Suprapubic skin (tissue), 4 donors: ENCODE results near the gene CCDC69. TPM values are rescaled to one million over a fixed set of nuclear protein-coding genes. Genes with fewer than 3 reads are reported as not detected.

Experiments
- DNase-seq, 2 donors: peaks; one replicate each; pipeline ENCODE4 v3.0.0-alpha.2; 2019; ENCODE audit warnings: low spot score in 2 of 2
- H3K27ac ChIP-seq: fragments of 200-600 bp; sonication (generic); one replicate; pipeline ENCODE4 v1.5.1; 2019
- H3K27me3 ChIP-seq: fragments of 200-600 bp; sonication (generic); one replicate; pipeline ENCODE4 v1.5.1; 2019
- H3K36me3 ChIP-seq: fragments of 200-600 bp; sonication (generic); one replicate; pipeline ENCODE4 v1.5.1; 2019
- H3K4me1 ChIP-seq: fragments of 200-600 bp; sonication (generic); one replicate; pipeline ENCODE4 v1.5.1; 2019
- H3K4me3 ChIP-seq: fragments of 200-600 bp; sonication (generic); one replicate; pipeline ENCODE4 v1.5.1; 2019; ENCODE audit warnings: mild to moderate bottlenecking
- H3K9me3 ChIP-seq: fragments of 200-600 bp; sonication (generic); one replicate; pipeline ENCODE4 v1.5.1; 2019
- EP300 ChIP-seq: sonication (generic); formaldehyde crosslinking; IDR thresholded peaks from one replicate; pipeline ENCODE4 v1.6.1; 2017; ENCODE audit warnings: antibody characterized with exemption
- POLR2A ChIP-seq, 2 donors: fragments of 450-650 bp; IDR thresholded peaks; one replicate each; pipeline ENCODE4 v1.6.1; 2017; ENCODE audit warnings: antibody characterized with exemption in 2 of 2, mild to moderate bottlenecking in 2 of 2, moderate library complexity in 2 of 2
- POLR2AphosphoS5 ChIP-seq, 3 donors: sonication (generic); formaldehyde crosslinking; IDR thresholded peaks; one replicate each; pipeline ENCODE4 v1.6.1; 2017; ENCODE audit warnings: antibody characterized with exemption in 3 of 3
- WGBS: methylation state at CpG from one replicate; pipeline ENCODE4 v1.1.5; 2018; 5-methylcytosine and 5-hydroxymethylcytosine counted together
- total RNA-seq, 4 donors: library from RNA; depleted of rRNA; stranded (reverse); fragments of >200 nt; gene quantifications; one replicate each; pipeline ENCODE4 v1.1.0, GENCODE V29; 2016
- TF ChIP-seq, protein P1 (sequence below), 2 donors: fragments of 200-600 bp in 1 of 2; fragments of 450-650 bp in 1 of 2; sonication (generic) in 1 of 2; IDR thresholded peaks; one replicate each; pipeline ENCODE4 v1.5.1; 2016 to 2019; ENCODE audit warnings: antibody characterized with exemption in 2 of 2, mild to moderate bottlenecking in 1 of 2, moderate library complexity in 1 of 2

CCDC69 gene
- total RNA-seq, 4 donors from 2014 or later: 11.5 to 32.3 (median 26.8) TPM

DNA sequence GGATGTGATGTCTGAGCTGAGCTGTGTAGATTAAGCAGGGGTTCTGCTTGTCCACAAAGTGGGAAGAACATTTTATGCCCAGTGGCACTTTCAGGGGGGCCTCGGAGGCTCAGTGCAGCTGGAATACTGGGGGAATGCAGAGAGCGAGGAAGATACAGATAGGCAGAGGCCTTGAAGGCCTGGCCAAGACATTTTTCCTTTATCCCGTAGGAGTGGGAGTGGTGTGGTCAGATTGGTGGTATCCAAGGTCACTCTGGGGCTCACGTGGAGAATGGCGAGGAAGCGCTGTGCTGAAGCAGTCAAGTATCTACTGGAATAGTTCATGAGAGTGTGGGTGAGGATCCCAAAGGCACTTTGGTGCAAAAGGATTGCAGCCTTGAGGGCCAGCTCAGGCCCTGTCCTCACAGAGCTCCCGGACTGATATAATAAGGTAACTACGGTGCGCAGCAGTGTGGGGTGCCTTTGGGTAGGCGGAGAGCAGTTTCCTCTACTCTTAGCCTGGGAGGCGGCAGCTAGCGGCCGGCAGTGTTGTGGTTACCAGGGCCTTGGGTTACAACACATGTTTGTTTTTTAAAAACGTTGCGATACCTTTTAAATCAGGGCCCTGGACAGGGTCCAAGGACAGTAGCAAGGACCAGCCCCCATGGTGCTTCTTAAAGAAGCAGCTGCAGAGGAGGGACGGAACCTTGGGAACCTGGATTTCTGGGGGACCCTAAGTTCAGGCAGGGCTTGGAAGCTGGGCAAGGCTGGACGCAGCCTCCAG lies 10.8 kb upstream of the CCDC69 start:
- H3K9me3 ChIP-seq: no peaks in the 10 kb centered on the region
- TF ChIP-seq, protein P1, sequence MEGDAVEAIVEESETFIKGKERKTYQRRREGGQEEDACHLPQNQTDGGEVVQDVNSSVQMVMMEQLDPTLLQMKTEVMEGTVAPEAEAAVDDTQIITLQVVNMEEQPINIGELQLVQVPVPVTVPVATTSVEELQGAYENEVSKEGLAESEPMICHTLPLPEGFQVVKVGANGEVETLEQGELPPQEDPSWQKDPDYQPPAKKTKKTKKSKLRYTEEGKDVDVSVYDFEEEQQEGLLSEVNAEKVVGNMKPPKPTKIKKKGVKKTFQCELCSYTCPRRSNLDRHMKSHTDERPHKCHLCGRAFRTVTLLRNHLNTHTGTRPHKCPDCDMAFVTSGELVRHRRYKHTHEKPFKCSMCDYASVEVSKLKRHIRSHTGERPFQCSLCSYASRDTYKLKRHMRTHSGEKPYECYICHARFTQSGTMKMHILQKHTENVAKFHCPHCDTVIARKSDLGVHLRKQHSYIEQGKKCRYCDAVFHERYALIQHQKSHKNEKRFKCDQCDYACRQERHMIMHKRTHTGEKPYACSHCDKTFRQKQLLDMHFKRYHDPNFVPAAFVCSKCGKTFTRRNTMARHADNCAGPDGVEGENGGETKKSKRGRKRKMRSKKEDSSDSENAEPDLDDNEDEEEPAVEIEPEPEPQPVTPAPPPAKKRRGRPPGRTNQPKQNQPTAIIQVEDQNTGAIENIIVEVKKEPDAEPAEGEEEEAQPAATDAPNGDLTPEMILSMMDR (IDR thresholded peaks at IDR 0.05): no peak
- TF ChIP-seq POLR2A (IDR thresholded peaks at IDR 0.05): no peak
- TF ChIP-seq POLR2AphosphoS5 (IDR thresholded peaks at IDR 0.05): peak in 1 of 3 donors; percentile 13
- H3K27me3 ChIP-seq: peaks cover 6% of the 10 kb centered on the region
- peaks cover 6% of the 10 kb centered on the region for H3K4me1 ChIP-seq
- WGBS: 48% methylated on average over 15 of the region's 17 CpGs
- no peaks in the 10 kb centered on the region for H3K36me3 ChIP-seq
- H3K27ac ChIP-seq: no peak overlapping the region
- DNase-seq: peak; percentile 86
- H3K4me3 ChIP-seq: no peak overlapping the region

DNA sequence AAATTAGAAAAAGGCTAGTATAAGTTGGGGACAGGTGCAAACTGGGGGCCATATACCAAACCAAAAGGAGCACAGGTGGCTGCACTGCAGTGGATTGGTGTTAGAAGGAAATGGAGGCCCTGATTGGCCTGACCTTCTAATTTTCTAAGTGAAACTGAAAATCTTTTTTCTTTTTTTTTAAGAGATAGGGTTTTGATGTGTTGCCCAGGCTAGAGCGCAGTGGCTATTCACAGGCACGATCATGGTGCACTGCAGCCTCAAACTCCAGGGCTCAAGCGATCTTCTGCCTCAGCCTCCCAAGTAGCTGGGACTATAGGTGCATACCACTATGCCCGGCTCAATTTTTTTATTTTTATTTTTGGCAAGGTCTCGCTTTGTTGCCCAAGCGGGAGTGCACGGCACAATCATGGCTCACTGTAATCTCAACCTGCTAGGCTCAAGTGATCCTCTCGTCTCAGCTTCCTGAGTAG lies 9.8 kb upstream of the CCDC69 start:
- Histone ChIP-seq H3K4me3 (no peak overlapping the region), H3K4me1 (peaks cover 6% of the 10 kb centered on the region), H3K27ac (no peak overlapping the region), H3K9me3 (no peaks in the 10 kb centered on the region), H3K36me3 (no peaks in the 10 kb centered on the region), H3K27me3 (peaks cover 6% of the 10 kb centered on the region)
- DNase-seq: no peak
- no peak for TF ChIP-seq POLR2AphosphoS5 (IDR thresholded peaks at IDR 0.05)
- 95% methylated on average over 8 of the region's 8 CpGs for WGBS

DNA sequence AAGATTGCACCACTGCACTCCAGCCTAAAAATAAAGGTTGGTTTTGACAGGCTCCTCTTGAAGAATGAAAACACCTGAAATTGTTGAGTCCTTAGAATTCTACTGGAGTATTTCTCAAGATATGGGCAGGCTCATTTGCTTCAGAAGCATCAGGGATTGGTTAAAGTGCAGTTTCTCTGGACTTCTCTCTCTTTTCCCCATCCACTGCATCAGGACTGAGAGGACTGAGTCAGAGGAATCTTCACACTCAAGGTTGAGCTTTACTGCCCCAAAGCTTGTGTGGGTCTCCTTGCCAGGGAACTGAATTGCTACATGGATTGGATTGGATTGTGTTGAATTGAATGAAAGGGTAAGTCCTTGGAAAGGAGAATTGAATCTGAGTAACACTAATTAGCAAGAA lies 7.5 kb upstream of the CCDC69 start:
- TF ChIP-seq POLR2AphosphoS5 (IDR thresholded peaks at IDR 0.05): no peak
- TF ChIP-seq, protein P1 (IDR thresholded peaks at IDR 0.05): no peak
- TF ChIP-seq EP300: no peak
- H3K27ac ChIP-seq: no peak overlapping the region
- no peaks in the 10 kb centered on the region for H3K36me3 ChIP-seq
- H3K4me1 ChIP-seq: peaks cover 6% of the 10 kb centered on the region
- no peak for DNase-seq
- H3K9me3 ChIP-seq: no peaks in the 10 kb centered on the region
- no peaks in the 10 kb centered on the region for H3K27me3 ChIP-seq
- H3K4me3 ChIP-seq: no peak overlapping the region

DNA sequence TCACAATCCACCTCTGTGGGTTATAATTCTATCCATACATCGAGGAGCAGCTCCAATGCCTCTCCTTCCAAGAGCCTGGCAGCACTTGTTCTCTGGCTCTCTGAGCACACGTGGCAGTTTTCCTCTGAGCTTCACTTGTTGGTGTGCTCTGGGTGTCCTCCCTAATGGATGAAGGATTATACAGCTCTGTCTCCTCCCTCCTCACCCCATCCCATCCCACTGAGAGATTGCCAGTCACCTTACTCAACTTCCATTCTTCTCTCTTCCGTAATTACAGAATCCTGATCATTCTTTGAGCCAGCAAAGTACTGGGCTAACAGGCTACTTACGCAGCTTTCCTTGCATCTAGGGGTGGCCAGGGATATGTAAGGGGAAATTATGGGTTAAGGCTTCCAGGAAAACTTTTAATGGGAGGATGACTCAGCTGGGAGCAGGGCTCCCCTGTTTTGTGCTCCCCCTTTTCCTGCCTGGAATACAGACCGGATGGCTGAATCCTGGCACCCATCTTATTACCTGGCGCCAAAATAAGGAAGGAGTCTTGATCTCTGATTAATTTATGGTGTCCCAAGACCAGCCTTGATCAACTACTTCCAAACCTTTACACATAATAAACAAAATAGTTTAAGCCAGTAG lies 6.3 kb upstream of the CCDC69 start:
- no peak for DNase-seq
- 30% methylated on average over 6 of the region's 6 CpGs for WGBS
- Histone ChIP-seq H3K9me3 (no peaks in the 10 kb centered on the region), H3K27ac (no peak overlapping the region), H3K4me1 (peaks cover 6% of the 10 kb centered on the region), H3K4me3 (no peak overlapping the region), H3K27me3 (no peaks in the 10 kb centered on the region), H3K36me3 (no peaks in the 10 kb centered on the region)
- TF ChIP-seq EP300: no peak
- TF ChIP-seq POLR2A (IDR thresholded peaks at IDR 0.05): no peak
- no peak for TF ChIP-seq POLR2AphosphoS5 (IDR thresholded peaks at IDR 0.05)
- TF ChIP-seq, protein P1 (IDR thresholded peaks at IDR 0.05): no peak

DNA sequence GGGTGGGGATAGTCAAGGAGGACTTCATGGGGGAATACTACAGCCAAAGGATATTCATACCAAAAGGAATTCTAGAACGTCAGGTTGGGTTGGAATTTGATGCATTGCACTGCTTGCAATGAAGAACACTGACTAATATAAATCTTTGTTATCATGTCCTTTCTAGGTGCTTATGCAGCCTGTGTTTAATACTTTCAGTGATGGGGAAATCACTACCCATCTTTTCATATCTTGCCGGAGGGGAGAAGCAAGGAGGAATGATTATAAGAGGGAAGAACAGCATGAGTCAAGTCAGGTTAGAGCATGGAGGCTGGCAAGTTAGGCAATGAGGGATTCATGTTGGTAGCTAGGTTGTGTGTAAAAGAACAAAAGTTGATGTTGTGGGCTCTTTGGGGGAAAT lies 5.1 kb upstream of the CCDC69 start:
- no peaks in the 10 kb centered on the region for H3K27me3 ChIP-seq
- H3K9me3 ChIP-seq: no peaks in the 10 kb centered on the region
- 78% methylated on average over 2 of the region's 2 CpGs for WGBS
- H3K27ac ChIP-seq: no peak overlapping the region
- H3K36me3 ChIP-seq: no peaks in the 10 kb centered on the region
- DNase-seq: no peak
- H3K4me1 ChIP-seq: peaks cover 6% of the 10 kb centered on the region
- TF ChIP-seq POLR2AphosphoS5 (IDR thresholded peaks at IDR 0.05) (no peak), POLR2A (IDR thresholded peaks at IDR 0.05) (no peak), EP300 (no peak)
- TF ChIP-seq, protein P1 (IDR thresholded peaks at IDR 0.05): no peak
- no peak overlapping the region for H3K4me3 ChIP-seq
